Measurements from ENCODE around the gene MSANTD7.

DNA sequence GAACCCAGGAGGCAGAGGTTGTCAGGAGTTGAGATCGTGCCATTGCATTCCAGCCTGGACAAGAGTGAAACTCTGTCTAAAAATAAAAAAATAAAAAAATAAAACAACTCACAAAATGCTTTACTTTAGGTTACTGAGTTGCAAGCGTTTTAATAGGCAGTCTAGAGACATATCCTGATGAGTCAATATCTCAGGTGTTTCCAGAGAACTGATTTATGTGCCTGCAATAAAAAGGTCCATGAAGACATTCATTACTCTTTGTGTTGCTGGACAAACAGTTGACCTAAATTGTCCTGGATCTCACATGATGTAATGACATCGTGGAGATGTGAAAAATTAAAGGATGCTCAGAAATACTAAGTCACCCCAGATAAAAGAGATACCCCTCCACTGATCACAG is 31.8 kb upstream of the MSANTD7 start:
- TF ChIP-seq, protein P1, sequence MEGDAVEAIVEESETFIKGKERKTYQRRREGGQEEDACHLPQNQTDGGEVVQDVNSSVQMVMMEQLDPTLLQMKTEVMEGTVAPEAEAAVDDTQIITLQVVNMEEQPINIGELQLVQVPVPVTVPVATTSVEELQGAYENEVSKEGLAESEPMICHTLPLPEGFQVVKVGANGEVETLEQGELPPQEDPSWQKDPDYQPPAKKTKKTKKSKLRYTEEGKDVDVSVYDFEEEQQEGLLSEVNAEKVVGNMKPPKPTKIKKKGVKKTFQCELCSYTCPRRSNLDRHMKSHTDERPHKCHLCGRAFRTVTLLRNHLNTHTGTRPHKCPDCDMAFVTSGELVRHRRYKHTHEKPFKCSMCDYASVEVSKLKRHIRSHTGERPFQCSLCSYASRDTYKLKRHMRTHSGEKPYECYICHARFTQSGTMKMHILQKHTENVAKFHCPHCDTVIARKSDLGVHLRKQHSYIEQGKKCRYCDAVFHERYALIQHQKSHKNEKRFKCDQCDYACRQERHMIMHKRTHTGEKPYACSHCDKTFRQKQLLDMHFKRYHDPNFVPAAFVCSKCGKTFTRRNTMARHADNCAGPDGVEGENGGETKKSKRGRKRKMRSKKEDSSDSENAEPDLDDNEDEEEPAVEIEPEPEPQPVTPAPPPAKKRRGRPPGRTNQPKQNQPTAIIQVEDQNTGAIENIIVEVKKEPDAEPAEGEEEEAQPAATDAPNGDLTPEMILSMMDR (IDR thresholded peaks at IDR 0.05; ENCODE audit: low read depth, low read length) = no peak
- no peak for TF ChIP-seq EZH2phosphoT487 (IDR thresholded peaks at IDR 0.05; ENCODE audit: low read depth)

All from OCI-LY3 (cell line).